ENCODE data around the gene SNED1. TPM values are rescaled to one million over a fixed set of nuclear protein-coding genes. Genes with fewer than 3 reads are reported as not detected.

Gene SNED1
- total RNA-seq, 1 experiment from 2014 or later: 0.76 TPM

GRCh38 chr2:240960971-240961876 lies 37.2 kb upstream of the SNED1 start:
- DNase-seq: no peak
- CTCF ChIA-PET: no interaction called here
- BruUV-seq (replicated peaks): no TSS peak
- Mint-ChIP-seq H3K4me3 (ENCODE audit: low read depth, unreplicated experiment) (no peak overlapping the region), H3K9me3 (ENCODE audit: low read depth, unreplicated experiment) (no peaks in the 10 kb centered on the region), H3K27me3 (ENCODE audit: unreplicated experiment) (peaks cover 31% of the 10 kb centered on the region), H3K27ac (ENCODE audit: unreplicated experiment) (no peak overlapping the region), H3K4me1 (ENCODE audit: low read depth, unreplicated experiment) (peaks cover 8% of the 10 kb centered on the region), H3K36me3 (ENCODE audit: insufficient read depth, unreplicated experiment) (no peaks in the 10 kb centered on the region)
- TF ChIP-seq CTCF (IDR thresholded peaks at IDR 0.05; ENCODE audit: unreplicated experiment): no peak
- intact Hi-C loops (cut with micrococcal nuclease; ENCODE audit: unreplicated experiment): no loop called here

DNA sequence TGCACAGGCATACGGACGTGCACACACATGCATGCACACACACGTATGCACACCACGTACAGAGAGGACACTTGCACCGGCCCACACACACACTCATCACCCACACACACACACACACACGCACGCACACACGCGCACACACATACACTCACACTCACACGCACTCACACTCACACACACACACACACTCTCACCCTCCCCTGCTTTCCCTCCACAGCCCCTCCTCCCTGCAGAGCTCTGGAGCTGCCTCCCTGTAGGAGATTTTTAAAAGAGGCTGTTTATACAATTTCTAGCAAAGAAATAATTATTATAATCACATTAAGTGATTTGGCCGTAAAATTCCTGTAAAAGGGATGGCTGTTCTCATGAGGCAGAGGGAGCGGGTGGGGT lies 36.5 kb upstream of the SNED1 start:
- Mint-ChIP-seq H3K4me3 (ENCODE audit: low read depth, unreplicated experiment) (no peak overlapping the region), H3K27ac (ENCODE audit: unreplicated experiment) (no peak overlapping the region), H3K36me3 (ENCODE audit: insufficient read depth, unreplicated experiment) (no peaks in the 10 kb centered on the region), H3K27me3 (ENCODE audit: unreplicated experiment) (peaks cover 24% of the 10 kb centered on the region), H3K4me1 (ENCODE audit: low read depth, unreplicated experiment) (peaks cover 8% of the 10 kb centered on the region), H3K9me3 (ENCODE audit: low read depth, unreplicated experiment) (no peaks in the 10 kb centered on the region)
- no peak for TF ChIP-seq CTCF (IDR thresholded peaks at IDR 0.05; ENCODE audit: unreplicated experiment)
- intact Hi-C loops (cut with micrococcal nuclease; ENCODE audit: unreplicated experiment): no loop called here
- no TSS peak for BruUV-seq (replicated peaks)
- no peak for DNase-seq
- CTCF ChIA-PET: no interaction called here

DNA sequence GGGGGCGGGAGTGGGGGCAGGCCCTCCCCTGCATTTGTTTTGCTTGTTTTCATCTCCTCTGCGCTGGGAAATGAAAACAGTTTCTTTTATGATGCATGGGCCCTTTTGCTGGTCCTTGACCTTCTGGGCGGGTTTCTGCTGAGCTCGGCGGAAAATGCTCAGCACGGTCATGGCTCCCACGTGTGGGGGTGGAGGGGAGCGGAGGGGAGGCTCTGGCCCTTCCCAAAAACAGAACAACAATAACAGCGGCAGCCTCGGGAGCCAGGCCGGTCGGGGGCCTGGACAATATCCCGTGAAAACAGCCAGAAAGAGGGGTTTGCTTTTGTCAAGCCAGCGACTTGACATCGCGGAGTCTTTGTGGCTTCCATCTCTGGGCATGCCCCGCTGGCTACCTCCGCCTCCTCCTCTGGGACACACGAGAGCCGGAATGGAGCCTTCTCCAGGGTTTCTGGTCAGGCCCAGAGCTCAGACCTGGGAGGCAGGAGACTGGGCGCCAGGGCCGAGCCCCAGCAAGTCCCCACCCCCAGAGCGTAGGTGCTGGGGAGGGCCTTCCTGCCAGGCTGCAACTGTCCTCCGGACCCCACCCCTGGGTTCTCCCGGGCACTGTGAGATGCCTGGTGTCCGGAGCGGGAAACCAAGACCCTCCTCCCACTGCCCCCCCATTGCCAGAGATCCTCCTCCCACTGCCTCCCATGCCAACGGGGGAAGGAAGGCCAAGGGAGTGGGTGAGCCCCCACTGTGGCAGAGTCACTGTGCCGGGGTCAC lies 35.9 kb upstream of the SNED1 start:
- Mint-ChIP-seq H3K4me1 (ENCODE audit: low read depth, unreplicated experiment) (peaks cover 8% of the 10 kb centered on the region), H3K27ac (ENCODE audit: unreplicated experiment) (no peak overlapping the region), H3K36me3 (ENCODE audit: insufficient read depth, unreplicated experiment) (no peaks in the 10 kb centered on the region), H3K4me3 (ENCODE audit: low read depth, unreplicated experiment) (no peak overlapping the region), H3K9me3 (ENCODE audit: low read depth, unreplicated experiment) (no peaks in the 10 kb centered on the region), H3K27me3 (ENCODE audit: unreplicated experiment) (peaks cover 18% of the 10 kb centered on the region)
- intact Hi-C loops (cut with micrococcal nuclease; ENCODE audit: unreplicated experiment): no loop called here
- CTCF ChIA-PET: no interaction called here
- TF ChIP-seq CTCF (IDR thresholded peaks at IDR 0.05; ENCODE audit: unreplicated experiment): no peak
- BruUV-seq (replicated peaks): no TSS peak
- DNase-seq: no peak

- peaks cover 14% of the 10 kb centered on the region for H3K27me3 Mint-ChIP-seq (ENCODE audit: unreplicated experiment)
- TF ChIP-seq CTCF (IDR thresholded peaks at IDR 0.05; ENCODE audit: unreplicated experiment): no peak
- no peaks in the 10 kb centered on the region for H3K9me3 Mint-ChIP-seq (ENCODE audit: low read depth, unreplicated experiment)
- no peak overlapping the region for H3K27ac Mint-ChIP-seq (ENCODE audit: unreplicated experiment)
- intact Hi-C loops (cut with micrococcal nuclease; ENCODE audit: unreplicated experiment): no loop called here
- peaks cover 8% of the 10 kb centered on the region for H3K4me1 Mint-ChIP-seq (ENCODE audit: low read depth, unreplicated experiment)
- H3K36me3 Mint-ChIP-seq (ENCODE audit: insufficient read depth, unreplicated experiment): no peaks in the 10 kb centered on the region
- no TSS peak for BruUV-seq (replicated peaks)
- no peak for DNase-seq
- no peak overlapping the region for H3K4me3 Mint-ChIP-seq (ENCODE audit: low read depth, unreplicated experiment)
- CTCF ChIA-PET: no interaction called here
These were observed 35.2 kb upstream of the SNED1 start for GRCh38 chr2:240963065-240963867.

Data from Calu3 (cell line).